Endothelial cell of umbilical vein (primary cell): ENCODE data around the gene EPSTI1. TPM values are rescaled to one million over a fixed set of nuclear protein-coding genes. Genes with fewer than 3 reads are reported as not detected.

Experiments used
- BruUV-seq: library from RNA; stranded (reverse); fragments of 400-500 nt; replicated peaks from 2 replicates; lab custom pipeline; 2021; lab: Mats Ljungman, UMichigan
- CTCF ChIA-PET: fragments of 300-600, 350-600 bp; sonication (Branson Sonifier 250); formaldehyde crosslinking; loops from one replicate; lab custom pipeline; 2021; ENCODE audit warnings: antibody characterized with exemption, inconsistent platforms; lab: Charles Lee
- POLR2A ChIA-PET: fragments of 300-600, 350-600 bp; sonication (Branson Sonifier 250); formaldehyde crosslinking; loops from one replicate; lab custom pipeline; 2021; ENCODE audit warnings: antibody characterized with exemption, inconsistent platforms; lab: Charles Lee
- DNase-seq: peaks from one replicate; pipeline ENCODE4 v3.0.0-alpha.2; 2011; ENCODE audit warnings: low read depth, low spot score
- FAIRE-seq: peaks from 2 replicates; lab custom pipeline; 2011; peaks lifted over from hg19 to GRCh38; lab: Jason Lieb, UNC
- H2AFZ ChIP-seq: 2 replicates; pipeline ENCODE4 v1.6.0; 2012; ENCODE audit warnings: low read depth, low read length, control low read depth, inconsistent platforms
- H3K27ac ChIP-seq: 2 replicates; pipeline ENCODE4 v1.5.1; 2011; ENCODE audit warnings: low read depth, mild to moderate bottlenecking, control low read depth, low read length, moderate library complexity; ENCODE audit not compliant: insufficient read depth
- H3K27me3 ChIP-seq, 2 experiments: 2 replicates each; pipeline versions ENCODE4 v1.6.0 to v1.6.1; 2011; ENCODE audit warnings: low read length in 2 of 2, mixed read lengths in 1 of 2; ENCODE audit not compliant: control insufficient read depth in 2 of 2, insufficient read depth in 2 of 2
- H3K36me3 ChIP-seq, 2 experiments: 2 replicates in 1 of 2; 3 replicates in 1 of 2; pipeline ENCODE4 v1.5.1; 2011; ENCODE audit warnings: low read length in 2 of 2, mild to moderate bottlenecking in 1 of 2, moderate library complexity in 1 of 2; ENCODE audit not compliant: control insufficient read depth in 2 of 2, insufficient read depth in 2 of 2; ENCODE audit errors: extremely low read depth in 1 of 2
- H3K4me1 ChIP-seq: 3 replicates; pipeline ENCODE4 v1.5.1; 2011; ENCODE audit warnings: mild to moderate bottlenecking, low read length; ENCODE audit not compliant: control insufficient read depth, insufficient read depth; ENCODE audit errors: extremely low read depth
- H3K4me2 ChIP-seq: 2 replicates; pipeline ENCODE4 v1.6.1; 2011; ENCODE audit warnings: low read length, control low read depth, mixed read lengths; ENCODE audit not compliant: insufficient read depth
- H3K4me3 ChIP-seq, 3 experiments: fragments of 200-600 bp in 1 of 3; sonication (generic), shearing (Covaris generic) in 1 of 3; replicated peaks in 1 of 3; 2 replicates each; pipeline ENCODE4 v1.5.1; 2011 to 2016; ENCODE audit warnings: control low read depth in 3 of 3, low read length in 3 of 3, mild to moderate bottlenecking in 2 of 3, inconsistent platforms in 1 of 3, low read depth in 1 of 3, moderate library complexity in 1 of 3; ENCODE audit not compliant: insufficient read depth in 1 of 3
- H3K79me2 ChIP-seq: 2 replicates; pipeline ENCODE4 v1.6.0; 2012; ENCODE audit warnings: low read length, inconsistent platforms; ENCODE audit not compliant: control insufficient read depth, insufficient read depth
- H3K9ac ChIP-seq: replicated peaks from 2 replicates; pipeline ENCODE3; 2011; ENCODE audit warnings: low read length, control low read depth; ENCODE audit not compliant: insufficient read depth; ENCODE audit errors: extremely low read depth
- H3K9me1 ChIP-seq: replicated peaks from 3 replicates; pipeline ENCODE4 v1.6.0; 2011; ENCODE audit warnings: mild to moderate bottlenecking, low read length; ENCODE audit not compliant: control insufficient read depth, insufficient read depth; ENCODE audit errors: extremely low read depth
- H3K9me3 ChIP-seq: replicated peaks from 2 replicates; pipeline ENCODE4 v1.5.1; 2012; ENCODE audit warnings: low read length, inconsistent platforms; ENCODE audit not compliant: control insufficient read depth, insufficient read depth
- H4K20me1 ChIP-seq: replicated peaks from 2 replicates; pipeline ENCODE3; 2011; ENCODE audit warnings: mild to moderate bottlenecking, low read length; ENCODE audit not compliant: control insufficient read depth, insufficient read depth; ENCODE audit errors: extremely low read depth
- EZH2 ChIP-seq: IDR thresholded peaks from 2 replicates; pipeline ENCODE4 v1.6.1; 2012; ENCODE audit warnings: borderline replicate concordance, low read depth, mild to moderate bottlenecking, moderate library complexity, low read length, inconsistent platforms; ENCODE audit not compliant: severe bottlenecking
- FOS ChIP-seq: IDR thresholded peaks from 2 replicates; pipeline ENCODE4 v1.6.1; 2011; ENCODE audit warnings: mild to moderate bottlenecking, low read length, moderate library complexity, borderline replicate concordance; ENCODE audit not compliant: insufficient read depth
- GATA2 ChIP-seq: IDR thresholded peaks from 2 replicates; pipeline ENCODE4 v1.7.0; 2011; ENCODE audit warnings: low read depth, mild to moderate bottlenecking, moderate library complexity, mixed read lengths, low read length; ENCODE audit not compliant: insufficient read length, insufficient read depth
- JUN ChIP-seq: IDR thresholded peaks from 2 replicates; pipeline ENCODE4 v1.6.1; 2011; ENCODE audit warnings: borderline replicate concordance, low read depth; ENCODE audit not compliant: insufficient read length, insufficient read depth
- MYC ChIP-seq: IDR thresholded peaks from one replicate; pipeline ENCODE4 v1.6.1; 2011; ENCODE audit warnings: mild to moderate bottlenecking, low read depth, low read length
- POLR2A ChIP-seq: IDR thresholded peaks from 2 replicates; pipeline ENCODE4 v1.6.1; 2012; ENCODE audit warnings: low read depth, mild to moderate bottlenecking, control low read depth, low read length
- POLR2AphosphoS5 ChIP-seq: IDR thresholded peaks from 2 replicates; pipeline ENCODE4 v1.6.1; 2012; ENCODE audit warnings: low read depth, mild to moderate bottlenecking, control low read depth, low read length, moderate library complexity; ENCODE audit not compliant: insufficient read depth
- dilution Hi-C: fragments of 300-500 bp; cut with MboI; formaldehyde crosslinking; loops from one replicate; pipeline ENCODE4 v1.15.0; 2019; ENCODE audit warnings: low sequenced_read_pairs; ENCODE audit not compliant: extremely low pct_ligation_motif_present
- intact Hi-C: fragments of 100-400 bp; cut with micrococcal nuclease; formaldehyde crosslinking; loops from one replicate; pipeline ENCODE4 v1.10.0; 2022
- polyA plus RNA-seq, 4 experiments: library from polyadenylated mRNA; depleted of rRNA in 3 of 4; stranded (reverse) in 3 of 4; unstranded in 1 of 4; fragments of >200 nt; gene quantifications; 2 replicates each; pipeline versions ENCODE4 v1.2.1 to v1.2.3, GENCODE V29; 2011 to 2012; ENCODE audit warnings: missing spikeins in 1 of 4
- total RNA-seq: library from RNA; stranded (reverse); gene quantifications from 2 replicates; pipeline ENCODE4 v1.2.3, GENCODE V29; 2021
- TF ChIP-seq, protein P1 (sequence below): IDR thresholded peaks from 2 replicates; pipeline ENCODE4 v1.6.1; 2011; ENCODE audit not compliant: insufficient read depth, insufficient read length
- TF ChIP-seq, protein P2 (sequence below), 2 donors: IDR thresholded peaks; 1 replicate in 1 of 2; 2 replicates in 1 of 2; pipeline ENCODE4 v1.5.1; 2011; ENCODE audit warnings: low read length in 2 of 2, mild to moderate bottlenecking in 2 of 2, moderate library complexity in 2 of 2, control low read depth in 1 of 2, inconsistent platforms in 1 of 2, low read depth in 1 of 2; ENCODE audit not compliant: insufficient read depth in 1 of 2; ENCODE audit errors: extremely low read depth in 1 of 2

EPSTI1 gene
- total and polyA plus RNA-seq, 2 donors (not counting 3 experiments of a cell fraction or from before 2014, with no cell fraction given) = 0.77 to 3.1 TPM

DNA sequence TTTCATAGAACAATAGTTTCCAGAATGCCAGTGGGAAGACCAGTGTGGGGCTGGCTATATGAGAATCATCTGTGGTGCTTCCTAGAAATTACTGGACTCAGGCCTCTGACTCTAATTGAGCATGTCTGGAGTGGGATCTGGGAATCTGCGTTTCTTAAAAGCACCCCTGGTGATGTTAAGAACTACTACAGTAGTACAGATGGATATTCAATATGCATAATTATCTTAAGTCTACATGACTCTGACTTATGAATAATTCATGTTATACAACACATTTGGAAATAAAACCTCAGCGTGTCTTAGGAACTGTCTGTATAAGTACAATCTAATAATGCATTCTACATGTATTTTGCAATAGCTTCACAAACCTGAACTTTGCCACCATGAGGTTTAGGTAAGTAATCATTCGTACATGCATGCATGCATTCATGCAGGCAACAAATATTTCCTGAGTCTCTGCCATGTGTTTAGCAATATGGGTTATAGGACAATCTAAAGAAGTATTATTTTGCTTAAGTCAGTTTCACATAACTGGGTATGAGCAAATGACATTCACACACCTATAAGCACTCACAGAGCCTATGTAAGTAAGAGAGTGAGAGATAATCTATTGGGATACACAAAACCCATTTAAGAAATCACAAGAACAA, 62.0 kb downstream of the EPSTI1 start:
- intact Hi-C loops = no loop called here
- H3K9me3 ChIP-seq = no peaks in the 10 kb centered on the region
- H3K4me1 ChIP-seq = no peaks in the 10 kb centered on the region
- H4K20me1 ChIP-seq = no peaks in the 10 kb centered on the region
- H3K9me1 ChIP-seq = no peaks in the 10 kb centered on the region
- H3K36me3 ChIP-seq = no peaks in the 10 kb centered on the region
- no TSS peak for BruUV-seq
- H2AFZ ChIP-seq = no peak overlapping the region
- FAIRE-seq (no peak), DNase-seq (no peak)
- ChIA-PET CTCF (interaction anchor here (1.0 to 1.5 kb wide), 2 partner anchors 14 to 875 kb away, joined by 3 read pairs; no protein-coding TSS in a partner anchor), POLR2A (no interaction called here)
- dilution Hi-C loops = no loop called here
- no peak overlapping the region for H3K4me2 ChIP-seq
- TF ChIP-seq FOS (no peak), GATA2 (no peak), EZH2 (no peak), POLR2AphosphoS5 (no peak), JUN (no peak), POLR2A (no peak), MYC (no peak)
- TF ChIP-seq, protein P1, sequence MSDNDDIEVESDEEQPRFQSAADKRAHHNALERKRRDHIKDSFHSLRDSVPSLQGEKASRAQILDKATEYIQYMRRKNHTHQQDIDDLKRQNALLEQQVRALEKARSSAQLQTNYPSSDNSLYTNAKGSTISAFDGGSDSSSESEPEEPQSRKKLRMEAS = no peak
- TF ChIP-seq, protein P2, sequence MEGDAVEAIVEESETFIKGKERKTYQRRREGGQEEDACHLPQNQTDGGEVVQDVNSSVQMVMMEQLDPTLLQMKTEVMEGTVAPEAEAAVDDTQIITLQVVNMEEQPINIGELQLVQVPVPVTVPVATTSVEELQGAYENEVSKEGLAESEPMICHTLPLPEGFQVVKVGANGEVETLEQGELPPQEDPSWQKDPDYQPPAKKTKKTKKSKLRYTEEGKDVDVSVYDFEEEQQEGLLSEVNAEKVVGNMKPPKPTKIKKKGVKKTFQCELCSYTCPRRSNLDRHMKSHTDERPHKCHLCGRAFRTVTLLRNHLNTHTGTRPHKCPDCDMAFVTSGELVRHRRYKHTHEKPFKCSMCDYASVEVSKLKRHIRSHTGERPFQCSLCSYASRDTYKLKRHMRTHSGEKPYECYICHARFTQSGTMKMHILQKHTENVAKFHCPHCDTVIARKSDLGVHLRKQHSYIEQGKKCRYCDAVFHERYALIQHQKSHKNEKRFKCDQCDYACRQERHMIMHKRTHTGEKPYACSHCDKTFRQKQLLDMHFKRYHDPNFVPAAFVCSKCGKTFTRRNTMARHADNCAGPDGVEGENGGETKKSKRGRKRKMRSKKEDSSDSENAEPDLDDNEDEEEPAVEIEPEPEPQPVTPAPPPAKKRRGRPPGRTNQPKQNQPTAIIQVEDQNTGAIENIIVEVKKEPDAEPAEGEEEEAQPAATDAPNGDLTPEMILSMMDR (IDR thresholded peaks at IDR 0.05; ENCODE audit: extremely low read depth in 1 of 2, insufficient read depth in 1 of 2, low read depth in 1 of 2, low read length in 2 of 2) = no peak
- H3K27ac ChIP-seq = no peak overlapping the region
- no peak overlapping the region for H3K4me3 ChIP-seq
- H3K27me3 ChIP-seq = peaks cover 2 to 6% of the 10 kb centered on the region in 2 experiments
- H3K79me2 ChIP-seq = no peaks in the 10 kb centered on the region
- no peak overlapping the region for H3K9ac ChIP-seq
